Astrocyte (in vitro differentiated cells and primary cell): ENCODE results near the gene PTPRCAP. TPM values are rescaled to one million over a fixed set of nuclear protein-coding genes. Genes with fewer than 3 reads are reported as not detected.

Experiments used
- DNase-seq: peaks from one replicate; pipeline ENCODE4 v3.0.0-alpha.2; 2010; ENCODE audit warnings: low read depth
- FAIRE-seq: peaks from 2 replicates; lab custom pipeline; 2011; peaks lifted over from hg19 to GRCh38; lab: Jason Lieb, UNC
- H2AFZ ChIP-seq: 2 replicates; pipeline ENCODE4 v1.6.0; 2012; ENCODE audit warnings: low read depth, low read length, inconsistent platforms
- H3K27ac ChIP-seq: 2 replicates; pipeline ENCODE4 v1.5.1; 2011; ENCODE audit warnings: low read depth, low read length, inconsistent platforms
- H3K27me3 ChIP-seq: 2 replicates; pipeline ENCODE4 v1.6.0; 2011; ENCODE audit warnings: low read length, inconsistent platforms; ENCODE audit not compliant: insufficient read depth
- H3K36me3 ChIP-seq: 2 replicates; pipeline ENCODE4 v1.5.1; 2011; ENCODE audit warnings: low read length, inconsistent platforms; ENCODE audit not compliant: insufficient read depth
- H3K4me1 ChIP-seq: 2 replicates; pipeline ENCODE4 v1.5.1; 2011; ENCODE audit warnings: low read length, inconsistent platforms; ENCODE audit not compliant: insufficient read depth
- H3K4me2 ChIP-seq: 2 replicates; pipeline ENCODE4 v1.6.0; 2012; ENCODE audit warnings: low read length, inconsistent platforms
- H3K4me3 ChIP-seq: 2 replicates; pipeline ENCODE4 v1.5.1; 2011; ENCODE audit warnings: low read depth, mild to moderate bottlenecking, low read length, inconsistent platforms; ENCODE audit not compliant: insufficient read depth
- H3K79me2 ChIP-seq: 2 replicates; pipeline ENCODE4 v1.6.0; 2012; ENCODE audit warnings: mild to moderate bottlenecking, low read length, inconsistent platforms; ENCODE audit not compliant: insufficient read depth
- H3K9ac ChIP-seq: 2 replicates; pipeline ENCODE4 v1.6.0; 2012; ENCODE audit warnings: mild to moderate bottlenecking, low read length, inconsistent platforms
- H3K9me3 ChIP-seq: 2 replicates; pipeline ENCODE4 v1.5.1; 2012; ENCODE audit warnings: low read depth, mild to moderate bottlenecking, low read length, inconsistent platforms; ENCODE audit not compliant: insufficient read depth
- H4K20me1 ChIP-seq: 2 replicates; pipeline ENCODE4 v1.6.0; 2012; ENCODE audit warnings: low read length, inconsistent platforms; ENCODE audit not compliant: insufficient read depth
- H3K27ac Mint-ChIP-seq: one replicate; pipeline ENCODE4 v1.8.0; 2021; ENCODE audit warnings: mild to moderate bottlenecking, mixed read lengths; ENCODE audit not compliant: unreplicated experiment
- H3K27me3 Mint-ChIP-seq: one replicate; pipeline ENCODE4 v1.8.0; 2021; ENCODE audit warnings: low read depth, mixed read lengths; ENCODE audit not compliant: unreplicated experiment
- H3K36me3 Mint-ChIP-seq: one replicate; pipeline ENCODE4 v1.8.0; 2021; ENCODE audit warnings: low read depth, mixed read lengths; ENCODE audit not compliant: unreplicated experiment
- H3K4me1 Mint-ChIP-seq: one replicate; pipeline ENCODE4 v1.8.0; 2021; ENCODE audit warnings: low read depth, mixed read lengths; ENCODE audit not compliant: unreplicated experiment
- H3K4me3 Mint-ChIP-seq: one replicate; pipeline ENCODE4 v1.8.0; 2021; ENCODE audit warnings: mild to moderate bottlenecking, moderate library complexity, mixed read lengths; ENCODE audit not compliant: unreplicated experiment
- H3K9me3 Mint-ChIP-seq: one replicate; pipeline ENCODE4 v1.8.0; 2021; ENCODE audit warnings: mild to moderate bottlenecking, mixed read lengths; ENCODE audit not compliant: unreplicated experiment
- EZH2 ChIP-seq: IDR thresholded peaks from 2 replicates; pipeline ENCODE4 v1.6.1; 2012; ENCODE audit warnings: mild to moderate bottlenecking, low read length, inconsistent platforms; ENCODE audit not compliant: insufficient read depth
- total RNA-seq: library from RNA; stranded (reverse); gene quantifications from 2 replicates; pipeline ENCODE4 v1.2.1, GENCODE V29; 2021
- TF ChIP-seq, protein P1 (sequence below): IDR thresholded peaks from 2 replicates; pipeline ENCODE4 v1.5.1; 2011; ENCODE audit warnings: low read depth, mild to moderate bottlenecking, inconsistent platforms, low read length, moderate library complexity; ENCODE audit not compliant: insufficient read depth

PTPRCAP gene
- total RNA-seq, 1 donor from 2014 or later: 1.7 TPM

DNA sequence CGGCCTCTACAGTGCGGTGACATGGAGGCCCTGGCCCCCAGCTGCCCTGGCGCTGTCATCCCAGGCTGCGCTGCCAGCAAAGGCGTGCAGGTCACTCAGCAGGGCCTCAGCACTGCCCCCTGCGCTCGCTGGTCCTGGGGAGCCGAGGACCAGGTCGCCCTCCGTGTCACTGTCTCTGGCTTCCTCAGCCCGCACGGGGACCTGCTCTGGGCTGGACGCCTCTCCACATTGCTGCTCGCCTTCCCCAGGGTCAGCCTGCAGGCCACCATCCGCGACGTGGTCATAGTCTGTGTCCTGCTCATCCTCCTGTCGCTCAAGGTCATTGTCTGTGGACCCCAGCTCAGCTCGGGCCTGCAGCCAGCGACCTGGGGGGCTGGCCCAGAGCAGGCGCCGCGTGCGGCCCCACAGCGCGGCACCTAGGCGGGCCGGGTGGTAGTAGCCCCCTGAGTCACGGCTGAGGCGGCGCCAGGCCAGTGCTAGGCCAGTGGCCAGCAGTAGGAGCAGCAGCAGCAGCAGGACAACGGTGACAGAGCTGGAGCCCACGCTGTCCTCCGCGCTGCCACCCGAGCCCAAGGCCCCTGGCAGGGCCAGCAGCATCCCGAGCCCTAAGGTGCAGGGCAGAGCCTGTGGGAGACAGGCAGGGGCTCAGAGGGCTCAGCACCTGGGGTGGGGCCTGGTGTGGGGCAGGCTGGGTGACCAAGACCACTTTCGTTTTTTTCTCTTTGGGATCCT, 1.6 kb downstream of the PTPRCAP start:
- Histone ChIP-seq H3K4me2 (no peak overlapping the region), H3K27ac (no peak overlapping the region), H3K4me3 (no peak overlapping the region), H4K20me1 (peaks cover 6% of the 10 kb centered on the region), H3K9ac (no peak overlapping the region), H3K27me3 (no peaks in the 10 kb centered on the region), H3K79me2 (no peaks in the 10 kb centered on the region), H2AFZ (no peak overlapping the region), H3K4me1 (peaks cover 13% of the 10 kb centered on the region), H3K9me3 (no peaks in the 10 kb centered on the region), H3K36me3 (peaks cover 8% of the 10 kb centered on the region)
- H3K9me3 Mint-ChIP-seq: no peaks in the 10 kb centered on the region
- peaks cover 7% of the 10 kb centered on the region for H3K4me1 Mint-ChIP-seq
- FAIRE-seq (no peak), DNase-seq (no peak)
- peaks cover 9% of the 10 kb centered on the region for H3K36me3 Mint-ChIP-seq
- no peak overlapping the region for H3K4me3 Mint-ChIP-seq
- H3K27me3 Mint-ChIP-seq: no peaks in the 10 kb centered on the region
- TF ChIP-seq, protein P1, sequence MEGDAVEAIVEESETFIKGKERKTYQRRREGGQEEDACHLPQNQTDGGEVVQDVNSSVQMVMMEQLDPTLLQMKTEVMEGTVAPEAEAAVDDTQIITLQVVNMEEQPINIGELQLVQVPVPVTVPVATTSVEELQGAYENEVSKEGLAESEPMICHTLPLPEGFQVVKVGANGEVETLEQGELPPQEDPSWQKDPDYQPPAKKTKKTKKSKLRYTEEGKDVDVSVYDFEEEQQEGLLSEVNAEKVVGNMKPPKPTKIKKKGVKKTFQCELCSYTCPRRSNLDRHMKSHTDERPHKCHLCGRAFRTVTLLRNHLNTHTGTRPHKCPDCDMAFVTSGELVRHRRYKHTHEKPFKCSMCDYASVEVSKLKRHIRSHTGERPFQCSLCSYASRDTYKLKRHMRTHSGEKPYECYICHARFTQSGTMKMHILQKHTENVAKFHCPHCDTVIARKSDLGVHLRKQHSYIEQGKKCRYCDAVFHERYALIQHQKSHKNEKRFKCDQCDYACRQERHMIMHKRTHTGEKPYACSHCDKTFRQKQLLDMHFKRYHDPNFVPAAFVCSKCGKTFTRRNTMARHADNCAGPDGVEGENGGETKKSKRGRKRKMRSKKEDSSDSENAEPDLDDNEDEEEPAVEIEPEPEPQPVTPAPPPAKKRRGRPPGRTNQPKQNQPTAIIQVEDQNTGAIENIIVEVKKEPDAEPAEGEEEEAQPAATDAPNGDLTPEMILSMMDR: no peak
- TF ChIP-seq EZH2: no peak
- no peak overlapping the region for H3K27ac Mint-ChIP-seq

DNA sequence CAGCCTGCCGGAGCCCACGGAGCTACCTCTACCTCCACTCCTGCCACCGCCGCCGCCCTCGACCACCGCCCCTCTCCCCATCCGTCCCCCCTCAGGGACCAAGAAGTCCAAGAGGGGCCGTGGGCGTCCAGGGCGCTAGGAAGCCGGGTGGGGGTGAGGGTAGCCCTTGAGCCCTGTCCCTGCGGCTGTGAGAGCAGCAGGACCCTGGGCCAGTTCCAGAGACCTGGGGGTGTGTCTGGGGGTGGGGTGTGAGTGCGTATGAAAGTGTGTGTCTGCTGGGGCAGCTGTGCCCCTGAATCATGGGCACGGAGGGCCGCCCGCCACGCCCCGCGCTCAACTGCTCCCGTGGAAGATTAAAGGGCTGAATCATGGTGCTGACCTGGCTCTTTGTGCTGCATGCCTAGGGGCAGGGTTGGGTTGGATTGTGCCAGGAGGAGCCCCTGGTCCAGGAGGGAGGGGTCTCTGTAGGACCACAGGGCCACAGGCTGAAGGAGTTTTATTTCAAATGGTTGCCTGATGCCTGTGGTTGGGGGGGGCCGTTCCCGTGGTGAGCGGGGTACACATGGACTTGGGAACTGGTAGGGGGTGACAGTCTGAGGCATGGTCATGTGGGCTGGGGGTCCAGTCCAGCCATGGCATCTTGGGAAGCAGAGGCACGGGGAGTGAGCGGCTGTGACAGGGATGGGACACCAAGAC, 2.3 kb downstream of the PTPRCAP start:
- no peak overlapping the region for H3K27ac Mint-ChIP-seq

More for the DNA sequence above, 2.3 kb downstream of the PTPRCAP start:
- Mint-ChIP-seq H3K36me3 (peaks cover 9% of the 10 kb centered on the region), H3K27me3 (no peaks in the 10 kb centered on the region), H3K4me1 (peaks cover 7% of the 10 kb centered on the region), H3K9me3 (no peaks in the 10 kb centered on the region), H3K4me3 (no peak overlapping the region)
- Histone ChIP-seq H3K4me1 (peaks cover 13% of the 10 kb centered on the region), H3K36me3 (peaks cover 8% of the 10 kb centered on the region), H3K9ac (no peak overlapping the region), H3K4me2 (no peak overlapping the region), H3K27ac (no peak overlapping the region), H3K9me3 (no peaks in the 10 kb centered on the region), H3K27me3 (no peaks in the 10 kb centered on the region), H3K4me3 (no peak overlapping the region), H2AFZ (no peak overlapping the region), H4K20me1 (no peaks in the 10 kb centered on the region), H3K79me2 (peaks cover 7% of the 10 kb centered on the region)
- DNase-seq: no peak
- FAIRE-seq: no peak
- TF ChIP-seq, protein P1: no peak
- no peak for TF ChIP-seq EZH2
